HG03175 (cell line): ENCODE results near the gene ARHGAP11A.

Experiments used
- ATAC-seq: cut with Tn5 transposase; IDR thresholded peaks from one replicate; pipeline ENCODE4 v1.9.1; 2021; ENCODE audit warnings: mild to moderate bottlenecking, moderate library complexity; ENCODE audit not compliant: unreplicated experiment

The ARHGAP11A gene

GRCh38 chr15:32685576-32685975 lies 70.3 kb downstream of the ARHGAP11A start:
- ATAC-seq = no peak

- no peak for ATAC-seq
These were observed 72.3 kb downstream of the ARHGAP11A start for GRCh38 chr15:32687556-32687955.

GRCh38 chr15:32688151-32688639 lies 72.9 kb downstream of the ARHGAP11A start:
- no peak for ATAC-seq
